ENCODE measurements around the gene RALGPS1.

Gene RALGPS1

GRCh38 chr9:127050152-127050551, 135.6 kb downstream of the RALGPS1 start (continued):
- no peak for TF ChIP-seq KLF16 (tag by site-specific recombination; IDR thresholded peaks at IDR 0.05)
- no peak for TF ChIP-seq ZNF121 (tag by site-specific recombination; IDR thresholded peaks at IDR 0.05)
- no peak for TF ChIP-seq ZNF19 (tag by site-specific recombination; IDR thresholded peaks at IDR 0.05; ENCODE audit: low read depth)
- TF ChIP-seq, protein P1, sequence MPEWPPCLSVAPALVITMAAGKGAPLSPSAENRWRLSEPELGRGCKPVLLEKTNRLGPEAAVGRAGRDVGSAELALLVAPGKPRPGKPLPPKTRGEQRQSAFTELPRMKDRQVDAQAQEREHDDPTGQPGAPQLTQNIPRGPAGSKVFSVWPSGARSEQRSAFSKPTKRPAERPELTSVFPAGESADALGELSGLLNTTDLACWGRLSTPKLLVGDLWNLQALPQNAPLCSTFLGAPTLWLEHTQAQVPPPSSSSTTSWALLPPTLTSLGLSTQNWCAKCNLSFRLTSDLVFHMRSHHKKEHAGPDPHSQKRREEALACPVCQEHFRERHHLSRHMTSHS (tag by site-specific recombination; IDR thresholded peaks at IDR 0.05) = no peak

DNA sequence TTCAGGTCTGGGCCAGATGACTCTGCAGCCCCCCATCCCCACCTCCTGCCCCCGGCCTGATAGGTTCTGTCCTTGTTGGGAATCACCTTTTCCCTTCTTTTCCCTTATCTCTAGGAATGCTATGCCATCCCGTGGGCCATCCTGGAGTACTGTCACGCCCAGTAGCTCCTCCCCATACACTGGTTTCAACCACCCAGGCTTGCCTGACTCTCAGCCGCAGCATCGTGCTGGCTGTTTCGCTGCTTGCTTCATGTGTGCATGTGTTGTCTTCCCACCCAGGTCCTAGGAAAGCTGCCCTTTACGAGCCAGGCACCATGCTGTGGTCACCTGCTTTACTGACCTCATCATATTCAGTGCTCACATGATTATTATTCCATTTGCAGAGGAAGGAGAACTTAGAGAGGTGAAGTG, 136.0 kb downstream of the RALGPS1 start:
- Histone ChIP-seq H3K4me3 (ENCODE audit: low read depth, low read length) (no peak overlapping the region), H3K4me1 (ENCODE audit: control insufficient read depth, insufficient read depth, low read length) (no peaks in the 10 kb centered on the region), H3K27ac (ENCODE audit: extremely low read depth, low read depth, low read length) (no peak overlapping the region), H3K9me3 (ENCODE audit: control insufficient read depth, insufficient read depth, low read depth, low read length) (no peaks in the 10 kb centered on the region), H3K36me3 (ENCODE audit: control insufficient read depth in 2 of 2, insufficient read depth in 1 of 2, low read length in 2 of 2) (no peaks in the 10 kb centered on the region)
- TF ChIP-seq MYNN (tag by site-specific recombination; IDR thresholded peaks at IDR 0.05; ENCODE audit: borderline replicate concordance) = no peak
- no peak for TF ChIP-seq ZNF140 (tag by site-specific recombination; IDR thresholded peaks at IDR 0.05)
- no peak for TF ChIP-seq ZSCAN18 (tag by site-specific recombination; IDR thresholded peaks at IDR 0.05)
- ChIA-PET POLR2A (no interaction called here), CTCF (interaction anchor here (0.9 kb wide), 1 partner anchor 16 kb away, joined by 3 read pairs; no protein-coding TSS in a partner anchor)

GRCh38 chr9:127051881-127052595, 137.5 kb downstream of the RALGPS1 start:
- no peak overlapping the region for H3K4me3 ChIP-seq (ENCODE audit: low read depth, low read length)
- TF ChIP-seq ZNF292 (tag by site-specific recombination; IDR thresholded peaks at IDR 0.05; ENCODE audit: borderline replicate concordance, low read depth) = no peak
- CTCF ChIA-PET = no interaction called here
- no peaks in the 10 kb centered on the region for H3K4me1 ChIP-seq (ENCODE audit: control insufficient read depth, insufficient read depth, low read length)
- POLR2A ChIA-PET = no interaction called here
- no peaks in the 10 kb centered on the region for H3K9me3 ChIP-seq (ENCODE audit: control insufficient read depth, insufficient read depth, low read depth, low read length)
- H3K36me3 ChIP-seq (ENCODE audit: control insufficient read depth in 2 of 2, insufficient read depth in 1 of 2, low read length in 2 of 2) = no peaks in the 10 kb centered on the region
- no peak overlapping the region for H3K27ac ChIP-seq (ENCODE audit: extremely low read depth, low read depth, low read length)

DNA sequence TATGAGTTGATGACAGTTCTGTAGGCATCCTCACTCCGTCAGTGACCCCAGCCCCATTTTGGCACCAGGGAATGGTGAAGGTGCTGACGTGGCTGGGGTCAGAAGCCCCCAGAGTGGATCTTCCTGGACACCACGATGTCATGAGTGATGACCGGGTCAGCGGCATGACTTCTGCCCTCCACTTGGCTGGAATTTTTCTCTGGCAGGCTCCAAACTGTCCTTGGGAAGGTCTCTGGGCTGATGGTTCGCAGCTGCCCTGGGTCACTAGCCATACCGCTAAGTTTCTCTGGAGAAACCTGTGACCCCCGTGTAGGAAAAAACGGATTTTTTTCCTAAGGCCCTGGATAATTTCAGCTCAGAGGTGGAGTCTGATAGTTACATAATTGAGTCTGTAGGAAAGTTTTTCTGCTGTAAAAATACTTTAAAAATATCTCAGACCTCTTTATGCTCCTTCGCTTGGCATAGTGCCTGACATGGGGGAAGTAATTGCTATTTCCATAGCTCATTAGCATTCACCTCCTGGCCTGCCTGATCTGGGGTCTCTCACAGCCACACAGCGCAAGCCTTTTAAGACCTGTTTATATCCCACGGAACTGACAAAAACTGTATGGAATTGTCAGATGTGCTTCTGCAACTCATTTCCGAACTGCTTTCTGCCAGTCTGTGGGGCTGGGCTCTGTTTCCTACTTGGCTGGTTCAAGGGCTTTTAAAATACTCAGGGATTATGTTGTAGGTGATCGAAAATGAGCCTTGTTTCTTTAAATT, 138.7 kb downstream of the RALGPS1 start:
- Histone ChIP-seq H3K4me3 (ENCODE audit: low read depth, low read length) (no peak overlapping the region), H3K4me1 (ENCODE audit: control insufficient read depth, insufficient read depth, low read length) (no peaks in the 10 kb centered on the region), H3K36me3 (ENCODE audit: control insufficient read depth in 2 of 2, insufficient read depth in 1 of 2, low read length in 2 of 2) (no peaks in the 10 kb centered on the region), H3K9me3 (ENCODE audit: control insufficient read depth, insufficient read depth, low read depth, low read length) (no peaks in the 10 kb centered on the region), H3K27ac (ENCODE audit: extremely low read depth, low read depth, low read length) (no peak overlapping the region)
- CTCF ChIA-PET = no interaction called here
- POLR2A ChIA-PET = no interaction called here
- no peak for TF ChIP-seq ZSCAN16 (tag by site-specific recombination; IDR thresholded peaks at IDR 0.05)
- TF ChIP-seq EGR2 (tag by site-specific recombination; IDR thresholded peaks at IDR 0.05; ENCODE audit: low read depth) = no peak
- no peak for TF ChIP-seq ZNF354C (tag by site-specific recombination; IDR thresholded peaks at IDR 0.05; ENCODE audit: borderline replicate concordance, low read depth)
- TF ChIP-seq ZNF221 (tag by site-specific recombination; IDR thresholded peaks at IDR 0.05; ENCODE audit: borderline replicate concordance) = no peak
- no peak for TF ChIP-seq ZNF292 (tag by site-specific recombination; IDR thresholded peaks at IDR 0.05; ENCODE audit: borderline replicate concordance, low read depth)
- TF ChIP-seq ZNF777 (tag by site-specific recombination; IDR thresholded peaks at IDR 0.05; ENCODE audit: borderline replicate concordance) = no peak
- TF ChIP-seq ZNF626 (tag by site-specific recombination; IDR thresholded peaks at IDR 0.05) = no peak
- no peak for TF ChIP-seq KLF10 (tag by site-specific recombination; IDR thresholded peaks at IDR 0.05)
- TF ChIP-seq ZNF623 (tag by site-specific recombination; IDR thresholded peaks at IDR 0.05) = no peak
- no peak for TF ChIP-seq ZIC2 (tag by site-specific recombination; IDR thresholded peaks at IDR 0.05)
- TF ChIP-seq, protein P2, sequence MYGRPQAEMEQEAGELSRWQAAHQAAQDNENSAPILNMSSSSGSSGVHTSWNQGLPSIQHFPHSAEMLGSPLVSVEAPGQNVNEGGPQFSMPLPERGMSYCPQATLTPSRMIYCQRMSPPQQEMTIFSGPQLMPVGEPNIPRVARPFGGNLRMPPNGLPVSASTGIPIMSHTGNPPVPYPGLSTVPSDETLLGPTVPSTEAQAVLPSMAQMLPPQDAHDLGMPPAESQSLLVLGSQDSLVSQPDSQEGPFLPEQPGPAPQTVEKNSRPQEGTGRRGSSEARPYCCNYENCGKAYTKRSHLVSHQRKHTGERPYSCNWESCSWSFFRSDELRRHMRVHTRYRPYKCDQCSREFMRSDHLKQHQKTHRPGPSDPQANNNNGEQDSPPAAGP (tag by site-specific recombination; IDR thresholded peaks at IDR 0.05) = no peak
- TF ChIP-seq ZNF621 (tag by site-specific recombination; IDR thresholded peaks at IDR 0.05) = no peak
- no peak for TF ChIP-seq ZNF677 (tag by site-specific recombination; IDR thresholded peaks at IDR 0.05)
- TF ChIP-seq, protein P3, sequence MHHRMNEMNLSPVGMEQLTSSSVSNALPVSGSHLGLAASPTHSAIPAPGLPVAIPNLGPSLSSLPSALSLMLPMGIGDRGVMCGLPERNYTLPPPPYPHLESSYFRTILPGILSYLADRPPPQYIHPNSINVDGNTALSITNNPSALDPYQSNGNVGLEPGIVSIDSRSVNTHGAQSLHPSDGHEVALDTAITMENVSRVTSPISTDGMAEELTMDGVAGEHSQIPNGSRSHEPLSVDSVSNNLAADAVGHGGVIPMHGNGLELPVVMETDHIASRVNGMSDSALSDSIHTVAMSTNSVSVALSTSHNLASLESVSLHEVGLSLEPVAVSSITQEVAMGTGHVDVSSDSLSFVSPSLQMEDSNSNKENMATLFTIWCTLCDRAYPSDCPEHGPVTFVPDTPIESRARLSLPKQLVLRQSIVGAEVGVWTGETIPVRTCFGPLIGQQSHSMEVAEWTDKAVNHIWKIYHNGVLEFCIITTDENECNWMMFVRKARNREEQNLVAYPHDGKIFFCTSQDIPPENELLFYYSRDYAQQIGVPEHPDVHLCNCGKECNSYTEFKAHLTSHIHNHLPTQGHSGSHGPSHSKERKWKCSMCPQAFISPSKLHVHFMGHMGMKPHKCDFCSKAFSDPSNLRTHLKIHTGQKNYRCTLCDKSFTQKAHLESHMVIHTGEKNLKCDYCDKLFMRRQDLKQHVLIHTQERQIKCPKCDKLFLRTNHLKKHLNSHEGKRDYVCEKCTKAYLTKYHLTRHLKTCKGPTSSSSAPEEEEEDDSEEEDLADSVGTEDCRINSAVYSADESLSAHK (tag by site-specific recombination; IDR thresholded peaks at IDR 0.05) = no peak
- no peak for TF ChIP-seq ZNF433 (tag by site-specific recombination; IDR thresholded peaks at IDR 0.05; ENCODE audit: low read depth)
- no peak for TF ChIP-seq ZNF19 (tag by site-specific recombination; IDR thresholded peaks at IDR 0.05; ENCODE audit: low read depth)
